Trophoblast cell (in vitro differentiated cells and primary cell): Measurements from ENCODE around the gene MYL6.

Experiments
- DNase-seq, 2 donors: peaks; one replicate each; pipeline ENCODE4 v3.0.0-alpha.2; 2016
- H2AFZ ChIP-seq: 2 replicates; pipeline ENCODE4 v1.6.1; 2013; ENCODE audit warnings: low read length, moderate library complexity, mild to moderate bottlenecking; ENCODE audit not compliant: insufficient read depth, poor library complexity
- H2AK5ac ChIP-seq: 2 replicates; pipeline ENCODE4 v1.6.1; 2013; ENCODE audit warnings: mild to moderate bottlenecking, low read length
- H2BK120ac ChIP-seq: 2 replicates; pipeline ENCODE4 v1.6.1; 2013; ENCODE audit warnings: low read length, mild to moderate bottlenecking, moderate library complexity; ENCODE audit not compliant: insufficient read depth, poor library complexity
- H2BK12ac ChIP-seq: 2 replicates; pipeline ENCODE4 v1.6.1; 2013; ENCODE audit warnings: mild to moderate bottlenecking, low read length, moderate library complexity
- H2BK5ac ChIP-seq: 2 replicates; pipeline ENCODE4 v1.6.1; 2013; ENCODE audit warnings: low read length, low read depth, moderate library complexity, mild to moderate bottlenecking; ENCODE audit not compliant: poor library complexity
- H3K14ac ChIP-seq: 2 replicates; pipeline ENCODE4 v1.6.1; 2013; ENCODE audit warnings: mild to moderate bottlenecking, low read length
- H3K18ac ChIP-seq: 2 replicates; pipeline ENCODE4 v1.6.1; 2013; ENCODE audit warnings: mild to moderate bottlenecking, low read length
- H3K23ac ChIP-seq: 2 replicates; pipeline ENCODE4 v1.6.1; 2013; ENCODE audit warnings: low read length
- H3K27ac ChIP-seq: 2 replicates; pipeline ENCODE4 v1.5.1; 2013; ENCODE audit warnings: low read depth, mild to moderate bottlenecking, inconsistent platforms, low read length, moderate library complexity
- H3K27me3 ChIP-seq: 2 replicates; pipeline ENCODE4 v1.6.1; 2013; ENCODE audit warnings: inconsistent platforms, mild to moderate bottlenecking, low read length, moderate library complexity; ENCODE audit not compliant: insufficient read depth
- H3K36me3 ChIP-seq, 2 experiments: 1 replicate in 1 of 2; 2 replicates in 1 of 2; pipeline ENCODE4 v1.6.1; 2013; ENCODE audit warnings: low read length in 2 of 2, mild to moderate bottlenecking in 2 of 2, moderate library complexity in 1 of 2; ENCODE audit not compliant: insufficient read depth in 2 of 2, control insufficient read depth in 1 of 2
- H3K4ac ChIP-seq: 2 replicates; pipeline ENCODE4 v1.6.1; 2013; ENCODE audit warnings: low read depth, mild to moderate bottlenecking, low read length, moderate library complexity
- H3K4me1 ChIP-seq, 2 experiments: 1 replicate in 1 of 2; 2 replicates in 1 of 2; pipeline ENCODE4 v1.6.1; 2013; ENCODE audit warnings: low read length in 2 of 2, mild to moderate bottlenecking in 2 of 2, moderate library complexity in 1 of 2; ENCODE audit not compliant: insufficient read depth in 2 of 2, control insufficient read depth in 1 of 2
- H3K4me2 ChIP-seq: 2 replicates; pipeline ENCODE4 v1.6.1; 2013; ENCODE audit warnings: inconsistent platforms, mild to moderate bottlenecking, low read length, moderate library complexity
- H3K4me3 ChIP-seq: 2 replicates; pipeline ENCODE4 v1.5.1; 2013; ENCODE audit warnings: mild to moderate bottlenecking, low read depth, low read length, inconsistent platforms
- H3K79me1 ChIP-seq: one replicate; pipeline ENCODE4 v1.6.1; 2013; ENCODE audit warnings: low read length
- H3K79me2 ChIP-seq: 2 replicates; pipeline ENCODE4 v1.6.1; 2013; ENCODE audit warnings: low read length, mild to moderate bottlenecking; ENCODE audit not compliant: control insufficient read depth, insufficient read depth, poor library complexity
- H3K9ac ChIP-seq: 2 replicates; pipeline ENCODE4 v1.6.1; 2013; ENCODE audit warnings: mild to moderate bottlenecking, low read length
- H3K9me3 ChIP-seq: 2 replicates; pipeline ENCODE4 v1.6.1; 2013; ENCODE audit warnings: low read depth, mild to moderate bottlenecking, control low read depth, inconsistent platforms, low read length; ENCODE audit not compliant: insufficient read depth
- H4K12ac ChIP-seq: 2 replicates; pipeline ENCODE4 v1.6.1; 2013; ENCODE audit warnings: low read depth, mild to moderate bottlenecking, low read length, moderate library complexity
- H4K8ac ChIP-seq: 2 replicates; pipeline ENCODE4 v1.6.1; 2013; ENCODE audit warnings: low read depth, mild to moderate bottlenecking, low read length, moderate library complexity
- H4K91ac ChIP-seq: one replicate; pipeline ENCODE4 v1.6.1; 2013; ENCODE audit warnings: low read depth, mild to moderate bottlenecking, low read length, moderate library complexity
- WGBS: extraction: QIAGEN DNeasy Blood & Tissue Kit; methylation state at CpG from one replicate; pipeline ENCODE4 v1.1.7; 2013; ENCODE audit warnings: missing lambda C conversion rate; ENCODE audit not compliant: insufficient read length, insufficient coverage; ENCODE audit errors: extremely low coverage; 5-methylcytosine and 5-hydroxymethylcytosine counted together

Gene MYL6

DNA sequence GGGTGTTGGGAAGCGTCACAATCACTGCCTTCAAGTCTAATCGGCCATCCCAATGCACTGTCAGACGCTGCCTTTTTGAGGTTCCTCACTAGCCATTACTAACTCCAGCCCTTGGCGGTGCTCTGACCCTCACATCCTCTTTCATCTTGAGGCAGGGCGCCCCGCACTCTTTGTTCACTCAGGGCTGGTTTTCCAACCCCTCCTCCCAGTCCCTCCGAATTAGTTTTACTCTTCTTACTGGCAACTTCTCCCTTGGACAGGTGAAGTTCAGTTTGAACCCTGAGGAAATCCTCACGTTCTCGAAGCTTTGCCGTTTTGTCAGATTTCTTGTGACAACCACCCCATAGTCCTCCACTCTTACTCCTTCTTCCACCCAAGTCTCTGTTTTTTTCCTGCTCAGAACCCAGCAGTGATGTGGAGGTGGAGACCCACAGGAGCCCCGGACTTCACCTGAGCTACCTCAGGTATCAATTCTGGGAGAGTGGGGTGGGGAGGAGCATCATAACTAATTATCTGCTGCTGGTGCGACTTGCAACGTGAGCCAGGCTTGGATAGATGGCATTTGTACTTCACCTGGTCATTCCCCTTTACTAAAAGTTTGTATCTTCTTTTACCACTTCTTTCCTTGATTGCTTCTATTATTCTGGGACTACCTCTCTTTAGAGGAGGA lies 39.3 kb upstream of the MYL6 start:
- Histone ChIP-seq H3K36me3 (peaks cover 7 to 12% of the 10 kb centered on the region in 2 experiments), H3K79me1 (peaks cover 12% of the 10 kb centered on the region), H3K79me2 (peaks cover 8% of the 10 kb centered on the region), H4K12ac (peak overlapping the region; percentile 34), H3K18ac (peak overlapping the region; percentile 21), H4K91ac (peak overlapping the region; percentile 56), H2BK12ac (no peak overlapping the region), H3K4ac (peak overlapping the region; percentile 7), H2AK5ac (peak overlapping the region; percentile 14), H2AFZ (no peak overlapping the region), H3K4me3 (peak overlapping the region; percentile 79), H3K9ac (peak overlapping the region; percentile 79), H3K14ac (peak overlapping the region; percentile 33), H4K8ac (peak overlapping the region; percentile 72), H3K27me3 (no peaks in the 10 kb centered on the region), H2BK5ac (peak overlapping the region; percentile 32), H3K4me1 (peaks cover 6 to 12% of the 10 kb centered on the region in 2 experiments), H3K4me2 (peak overlapping the region; percentile 82), H3K23ac (no peak overlapping the region), H2BK120ac (no peak overlapping the region), H3K27ac (peak overlapping the region; percentile 66), H3K9me3 (no peaks in the 10 kb centered on the region)
- no CpG with 5 or more reads among the region's 13 CpGs for WGBS
- peak in 1 of 2 donors; percentile 5 for DNase-seq

DNA sequence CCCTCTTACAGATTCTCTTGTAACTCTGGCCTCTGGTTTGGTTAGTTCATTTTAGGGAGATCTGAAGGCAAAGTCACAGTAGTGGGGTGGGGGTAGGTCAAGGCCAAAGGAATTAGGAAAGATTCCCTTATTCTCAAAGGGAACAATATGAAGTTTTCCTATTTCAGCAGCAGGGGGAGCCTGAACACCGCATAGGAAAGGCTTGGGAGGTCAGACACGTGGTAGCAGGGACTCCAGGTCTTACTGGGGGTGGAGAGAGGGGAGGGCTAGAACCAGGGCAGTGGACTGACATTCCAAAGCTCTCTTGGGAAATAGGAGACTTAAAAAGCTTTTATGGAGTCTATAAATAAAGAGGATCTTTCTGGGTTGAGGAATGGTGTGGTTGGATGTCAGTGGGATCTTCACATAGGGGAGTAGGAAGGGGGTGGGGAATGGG lies 38.8 kb upstream of the MYL6 start:
- H3K79me2 ChIP-seq, result peaks cover 8% of the 10 kb centered on the region
- WGBS, result no CpG with 5 or more reads among the region's 2 CpGs
- no peak overlapping the region for H4K8ac ChIP-seq
- H2BK12ac ChIP-seq, result no peak overlapping the region
- H3K18ac ChIP-seq, result no peak overlapping the region
- no peak overlapping the region for H4K91ac ChIP-seq
- no peak overlapping the region for H2BK120ac ChIP-seq
- H3K4ac ChIP-seq, result no peak overlapping the region
- H3K23ac ChIP-seq, result no peak overlapping the region
- no peaks in the 10 kb centered on the region for H3K9me3 ChIP-seq
- H3K4me2 ChIP-seq, result peak overlapping the region; percentile 82
- no peak overlapping the region for H2AK5ac ChIP-seq
- H3K36me3 ChIP-seq, result peaks cover 7 to 12% of the 10 kb centered on the region in 2 experiments
- H3K4me1 ChIP-seq, result peaks cover 6 to 12% of the 10 kb centered on the region in 2 experiments
- H4K12ac ChIP-seq, result no peak overlapping the region
- H3K27ac ChIP-seq, result no peak overlapping the region
- peaks cover 12% of the 10 kb centered on the region for H3K79me1 ChIP-seq
- H2AFZ ChIP-seq, result no peak overlapping the region
- DNase-seq, result peak; percentile 79 to 95
- no peak overlapping the region for H3K9ac ChIP-seq
- H3K4me3 ChIP-seq, result no peak overlapping the region
- H3K27me3 ChIP-seq, result no peaks in the 10 kb centered on the region
- no peak overlapping the region for H2BK5ac ChIP-seq
- no peak overlapping the region for H3K14ac ChIP-seq

DNA sequence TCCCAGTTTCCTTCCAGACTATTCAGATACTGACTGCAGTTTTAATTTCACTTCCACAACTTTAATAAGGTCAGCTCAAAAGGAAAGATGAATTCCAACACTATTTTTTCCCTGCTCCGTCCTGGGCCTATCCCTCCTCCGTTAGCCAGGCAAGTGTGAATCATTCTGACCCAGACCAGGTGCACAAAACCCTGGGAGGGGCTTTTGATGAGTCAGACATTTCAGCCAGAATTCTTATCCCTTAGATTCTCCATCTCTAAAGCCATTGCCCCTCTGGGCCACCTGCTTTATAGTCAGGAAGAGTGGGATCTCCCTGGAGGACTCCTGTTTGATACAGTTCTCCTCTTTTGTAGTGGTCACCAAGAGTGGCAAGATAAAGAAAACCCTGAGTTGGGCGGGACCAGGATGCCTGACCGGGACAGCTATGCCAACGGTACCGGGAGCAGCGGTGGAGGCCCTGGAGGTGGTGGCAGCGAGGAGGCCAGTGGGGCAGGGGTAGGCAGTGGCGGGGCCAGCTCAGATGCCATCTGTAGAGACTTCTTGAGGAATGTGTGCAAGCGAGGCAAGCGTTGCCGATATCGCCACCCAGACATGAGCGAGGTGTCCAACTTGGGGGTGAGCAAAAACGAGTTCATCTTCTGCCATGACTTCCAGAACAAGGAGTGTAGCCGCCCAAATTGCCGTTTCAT lies 37.9 kb upstream of the MYL6 start:
- Histone ChIP-seq H3K27me3 (no peaks in the 10 kb centered on the region), H3K27ac (no peak overlapping the region), H2BK5ac (no peak overlapping the region), H3K4me3 (no peak overlapping the region), H3K79me2 (peaks cover 8% of the 10 kb centered on the region), H3K23ac (no peak overlapping the region), H4K12ac (no peak overlapping the region), H2BK120ac (no peak overlapping the region), H3K9me3 (no peaks in the 10 kb centered on the region), H3K9ac (no peak overlapping the region), H3K4me2 (peak overlapping the region; percentile 4), H3K4me1 (peaks cover 6 to 11% of the 10 kb centered on the region in 2 experiments), H4K8ac (no peak overlapping the region), H3K14ac (no peak overlapping the region), H2AK5ac (no peak overlapping the region), H2BK12ac (no peak overlapping the region), H3K36me3 (peaks cover 7 to 12% of the 10 kb centered on the region in 2 experiments), H3K4ac (no peak overlapping the region), H3K18ac (no peak overlapping the region), H3K79me1 (peaks cover 12% of the 10 kb centered on the region), H2AFZ (no peak overlapping the region), H4K91ac (no peak overlapping the region)
- no CpG with 5 or more reads among the region's 17 CpGs for WGBS
- DNase-seq, result peak in 1 of 2 donors; percentile 9

DNA sequence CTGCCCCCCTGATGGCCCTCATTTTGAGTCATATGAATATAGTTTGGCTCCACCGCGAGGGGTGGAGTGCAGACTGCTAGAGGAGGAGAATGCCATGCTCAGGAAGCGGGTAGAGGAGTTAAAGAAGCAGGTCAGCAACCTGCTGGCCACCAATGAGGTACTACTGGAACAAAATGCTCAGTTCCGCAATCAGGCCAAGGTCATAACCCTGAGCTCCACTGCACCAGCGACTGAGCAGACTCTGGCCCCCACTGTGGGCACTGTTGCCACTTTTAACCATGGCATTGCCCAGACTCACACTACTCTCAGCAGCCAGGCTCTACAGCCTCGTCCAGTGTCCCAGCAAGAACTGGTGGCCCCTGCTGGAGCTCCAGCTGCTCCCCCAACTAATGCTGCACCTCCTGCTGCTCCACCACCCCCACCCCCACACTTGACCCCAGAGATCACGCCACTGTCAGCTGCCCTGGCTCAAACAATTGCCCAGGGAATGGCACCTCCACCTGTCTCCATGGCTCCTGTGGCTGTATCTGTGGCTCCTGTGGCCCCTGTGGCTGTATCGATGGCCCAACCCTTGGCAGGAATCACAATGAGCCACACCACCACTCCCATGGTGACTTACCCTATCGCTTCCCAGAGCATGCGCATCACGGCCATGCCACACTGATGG lies 36.8 kb upstream of the MYL6 start:
- Histone ChIP-seq H4K91ac (no peak overlapping the region), H2BK120ac (no peak overlapping the region), H3K79me2 (peaks cover 6% of the 10 kb centered on the region), H3K18ac (no peak overlapping the region), H3K79me1 (peaks cover 6% of the 10 kb centered on the region), H4K12ac (no peak overlapping the region), H3K4me2 (no peak overlapping the region), H3K4ac (no peak overlapping the region), H2AK5ac (no peak overlapping the region), H3K14ac (no peak overlapping the region), H3K9ac (no peak overlapping the region), H2AFZ (no peak overlapping the region), H3K27me3 (no peaks in the 10 kb centered on the region), H3K4me3 (no peak overlapping the region), H2BK5ac (no peak overlapping the region), H3K27ac (no peak overlapping the region), H4K8ac (no peak overlapping the region), H3K36me3 (peaks cover 7 to 12% of the 10 kb centered on the region in 2 experiments), H3K4me1 (peaks cover 6 to 10% of the 10 kb centered on the region in 2 experiments), H3K23ac (no peak overlapping the region), H2BK12ac (no peak overlapping the region), H3K9me3 (no peaks in the 10 kb centered on the region)
- no peak for DNase-seq
- no CpG with 5 or more reads among the region's 11 CpGs for WGBS
